ENCODE measurements around the gene KRTAP6-2.

KRTAP6-2 gene

GRCh38 chr21:30579346-30579745 lies 19.4 kb downstream of the KRTAP6-2 start:
- Histone ChIP-seq H3K4me2 (ENCODE audit: low read length) (no peak overlapping the region), H3K36me3 (ENCODE audit: insufficient read depth, low read length) (no peaks in the 10 kb centered on the region), H2AFZ (ENCODE audit: low read length) (no peak overlapping the region), H4K20me1 (ENCODE audit: insufficient read depth, low read length) (no peaks in the 10 kb centered on the region), H3K9me2 (ENCODE audit: low read depth, low read length) (no peaks in the 10 kb centered on the region), H3F3A (ENCODE audit: insufficient read depth, low read length) (no peaks in the 10 kb centered on the region), H3K9ac (ENCODE audit: low read length) (no peak overlapping the region), H3K4me3 (ENCODE audit: low read depth, low read length, poor library complexity, severe bottlenecking) (no peak overlapping the region), H3K27me3 (ENCODE audit: insufficient read depth, low read length) (no peaks in the 10 kb centered on the region), H3K79me2 (ENCODE audit: insufficient read depth, low read length) (no peaks in the 10 kb centered on the region), H3K27ac (ENCODE audit: low read depth, low read length, poor library complexity, severe bottlenecking) (no peak overlapping the region), H3K4me1 (ENCODE audit: insufficient read depth, low read length, severe bottlenecking) (no peaks in the 10 kb centered on the region), H3K9me3 (ENCODE audit: low read length) (no peaks in the 10 kb centered on the region)
- TF ChIP-seq CTCF (IDR thresholded peaks at IDR 0.05; ENCODE audit: low read length) (no peak), EZH2 (IDR thresholded peaks at IDR 0.05; ENCODE audit: borderline replicate concordance, low read length) (no peak)

- no peak overlapping the region for H3K4me2 ChIP-seq (ENCODE audit: low read length)
- no peak overlapping the region for H2AFZ ChIP-seq (ENCODE audit: low read length)
- no peak overlapping the region for H3K4me3 ChIP-seq (ENCODE audit: low read depth, low read length, poor library complexity, severe bottlenecking)
- no peaks in the 10 kb centered on the region for H3K27me3 ChIP-seq (ENCODE audit: insufficient read depth, low read length)
- no peaks in the 10 kb centered on the region for H3K4me1 ChIP-seq (ENCODE audit: insufficient read depth, low read length, severe bottlenecking)
- no peak overlapping the region for H3K27ac ChIP-seq (ENCODE audit: low read depth, low read length, poor library complexity, severe bottlenecking)
- H3K9me2 ChIP-seq (ENCODE audit: low read depth, low read length): no peaks in the 10 kb centered on the region
- no peaks in the 10 kb centered on the region for H3K79me2 ChIP-seq (ENCODE audit: insufficient read depth, low read length)
- no peaks in the 10 kb centered on the region for H3K36me3 ChIP-seq (ENCODE audit: insufficient read depth, low read length)
- H4K20me1 ChIP-seq (ENCODE audit: insufficient read depth, low read length): no peaks in the 10 kb centered on the region
- no peaks in the 10 kb centered on the region for H3K9me3 ChIP-seq (ENCODE audit: low read length)
- TF ChIP-seq EZH2 (IDR thresholded peaks at IDR 0.05; ENCODE audit: borderline replicate concordance, low read length) (no peak), CTCF (IDR thresholded peaks at IDR 0.05; ENCODE audit: low read length) (no peak)
- no peaks in the 10 kb centered on the region for H3F3A ChIP-seq (ENCODE audit: insufficient read depth, low read length)
- no peak overlapping the region for H3K9ac ChIP-seq (ENCODE audit: low read length)
These were observed 20.9 kb downstream of the KRTAP6-2 start for GRCh38 chr21:30577766-30578165.

DNA sequence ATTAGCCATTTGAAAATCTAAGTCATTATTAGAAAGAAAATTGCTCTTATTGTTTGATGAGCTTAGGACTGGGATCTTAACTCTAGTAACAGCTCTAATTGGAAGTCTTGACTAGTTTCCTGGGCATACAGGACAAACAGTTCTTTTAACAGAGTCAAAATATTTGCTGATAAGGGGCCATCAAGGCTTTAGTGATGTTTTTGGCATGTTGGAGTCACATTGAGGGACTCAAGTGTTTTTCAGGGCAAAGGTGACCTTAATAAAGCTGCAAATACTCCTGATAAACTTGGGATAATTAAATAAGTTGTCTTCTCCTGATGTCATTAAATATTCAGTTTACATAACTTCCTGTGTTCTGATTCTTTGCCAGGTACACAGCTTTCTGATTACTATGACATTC lies 31.1 kb downstream of the KRTAP6-2 start:
- Histone ChIP-seq H3K9ac (ENCODE audit: low read length) (no peak overlapping the region), H3K27ac (ENCODE audit: low read depth, low read length, poor library complexity, severe bottlenecking) (no peak overlapping the region), H3K27me3 (ENCODE audit: insufficient read depth, low read length) (no peaks in the 10 kb centered on the region), H2AFZ (ENCODE audit: low read length) (no peak overlapping the region), H3K4me1 (ENCODE audit: insufficient read depth, low read length, severe bottlenecking) (no peaks in the 10 kb centered on the region), H3K9me3 (ENCODE audit: low read length) (no peaks in the 10 kb centered on the region), H3K4me3 (ENCODE audit: low read depth, low read length, poor library complexity, severe bottlenecking) (no peak overlapping the region), H3K36me3 (ENCODE audit: insufficient read depth, low read length) (no peaks in the 10 kb centered on the region), H3K9me2 (ENCODE audit: low read depth, low read length) (no peaks in the 10 kb centered on the region), H3K79me2 (ENCODE audit: insufficient read depth, low read length) (no peaks in the 10 kb centered on the region), H3F3A (ENCODE audit: insufficient read depth, low read length) (no peaks in the 10 kb centered on the region), H4K20me1 (ENCODE audit: insufficient read depth, low read length) (no peaks in the 10 kb centered on the region), H3K4me2 (ENCODE audit: low read length) (no peak overlapping the region)
- TF ChIP-seq CTCF (IDR thresholded peaks at IDR 0.05; ENCODE audit: low read length) (no peak), EZH2 (IDR thresholded peaks at IDR 0.05; ENCODE audit: borderline replicate concordance, low read length) (no peak)

All from OCI-LY1 (cell line).